GM19468 (cell line): ENCODE results near the gene VPS54.
"Not testable (repeated sequence)": the region's sequence is repeated elsewhere in the genome, so short reads cannot be mapped to it uniquely, and the experiment has no call there.

Source experiments
- ATAC-seq: cut with Tn5 transposase; IDR thresholded peaks from one replicate; pipeline ENCODE4 v1.9.1; 2021; ENCODE audit warnings: mild to moderate bottlenecking, moderate library complexity, moderate number of reproducible peaks; ENCODE audit not compliant: unreplicated experiment; ENCODE audit errors: extremely low read depth

VPS54 gene

GRCh38 chr2:63850204-63850571, 169.0 kb downstream of the VPS54 start:
- no peak for ATAC-seq

- no peak for ATAC-seq
These were observed 169.6 kb downstream of the VPS54 start for GRCh38 chr2:63849381-63850203.

GRCh38 chr2:63847571-63847970, 171.7 kb downstream of the VPS54 start:
- not testable (repeated sequence) for ATAC-seq

- no peak for ATAC-seq
These were observed 172.7 kb downstream of the VPS54 start for GRCh38 chr2:63846487-63846886.

GRCh38 chr2:63845866-63846265, 173.4 kb downstream of the VPS54 start:
- no peak for ATAC-seq

GRCh38 chr2:63844616-63845015, 174.6 kb downstream of the VPS54 start:
- ATAC-seq = no peak

- ATAC-seq = no peak
These were observed 175.4 kb downstream of the VPS54 start for GRCh38 chr2:63843791-63844190.

- no peak for ATAC-seq
These were observed 176.1 kb downstream of the VPS54 start for GRCh38 chr2:63843093-63843492.

- no peak for ATAC-seq
These were observed 176.8 kb downstream of the VPS54 start for GRCh38 chr2:63842149-63843061.
